Measurements from ENCODE around the gene TP73.

The TP73 gene

GRCh38 chr1:3632298-3632697 is 20.0 kb upstream of the TP73 start:
- Histone ChIP-seq H3K36me3 (ENCODE audit: control insufficient read depth, insufficient read depth, low read length) (peaks cover 29% of the 10 kb centered on the region), H3K27ac (ENCODE audit: low read depth, low read length) (no peak overlapping the region), H3K4me3 (ENCODE audit: low read length) (no peak overlapping the region), H3K9ac (ENCODE audit: low read length) (no peak overlapping the region), H3K4me1 (ENCODE audit: control insufficient read depth, insufficient read depth, low read length) (no peaks in the 10 kb centered on the region), H3K27me3 (ENCODE audit: control insufficient read depth, insufficient read depth, low read length) (no peaks in the 10 kb centered on the region)

DNA sequence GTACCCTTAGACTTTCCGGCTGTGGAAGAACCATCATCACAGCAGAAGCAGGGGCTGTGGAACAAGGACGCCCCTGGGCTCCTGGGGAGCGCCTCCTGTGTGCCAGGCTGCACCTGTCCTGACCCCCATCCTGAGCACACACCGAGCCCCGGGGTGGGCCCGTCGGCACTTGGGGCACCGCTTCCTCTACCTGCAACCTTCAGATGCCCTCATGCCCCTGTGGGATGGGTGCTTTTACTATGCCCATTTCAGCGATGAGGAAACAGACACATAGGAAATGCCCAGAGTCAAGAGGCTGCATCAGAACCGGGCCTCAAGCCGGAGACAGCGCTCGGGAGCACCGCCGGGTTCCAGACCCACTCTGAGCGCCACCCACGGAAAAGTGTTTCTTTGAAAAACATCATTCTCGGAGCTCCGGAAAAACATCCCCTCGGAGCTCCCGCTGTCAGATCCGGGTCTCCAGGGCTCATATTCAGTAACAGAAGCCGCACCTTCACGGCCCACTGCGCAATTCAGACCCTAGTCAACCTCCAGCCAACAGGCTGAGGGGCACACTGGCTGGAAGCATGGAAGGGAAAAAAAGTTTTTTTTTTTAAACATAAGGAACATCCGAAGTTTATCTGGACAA is 19.5 kb upstream of the TP73 start:
- H3K36me3 ChIP-seq (ENCODE audit: control insufficient read depth, insufficient read depth, low read length): peaks cover 25% of the 10 kb centered on the region
- no peaks in the 10 kb centered on the region for H3K27me3 ChIP-seq (ENCODE audit: control insufficient read depth, insufficient read depth, low read length)
- no peak overlapping the region for H3K27ac ChIP-seq (ENCODE audit: low read depth, low read length)
- H3K4me1 ChIP-seq (ENCODE audit: control insufficient read depth, insufficient read depth, low read length): no peaks in the 10 kb centered on the region
- no peak overlapping the region for H3K4me3 ChIP-seq (ENCODE audit: low read length)
- no peak overlapping the region for H3K9ac ChIP-seq (ENCODE audit: low read length)

GRCh38 chr1:3633344-3634058 is 18.8 kb upstream of the TP73 start:
- no peak overlapping the region for H3K9ac ChIP-seq (ENCODE audit: low read length)
- no peaks in the 10 kb centered on the region for H3K4me1 ChIP-seq (ENCODE audit: control insufficient read depth, insufficient read depth, low read length)
- H3K27me3 ChIP-seq (ENCODE audit: control insufficient read depth, insufficient read depth, low read length): no peaks in the 10 kb centered on the region
- H3K36me3 ChIP-seq (ENCODE audit: control insufficient read depth, insufficient read depth, low read length): peaks cover 23% of the 10 kb centered on the region
- no peak overlapping the region for H3K4me3 ChIP-seq (ENCODE audit: low read length)
- H3K27ac ChIP-seq (ENCODE audit: low read depth, low read length): no peak overlapping the region

- H3K27me3 ChIP-seq (ENCODE audit: control insufficient read depth, insufficient read depth, low read length): no peaks in the 10 kb centered on the region
- H3K4me3 ChIP-seq (ENCODE audit: low read length): no peak overlapping the region
- no peaks in the 10 kb centered on the region for H3K4me1 ChIP-seq (ENCODE audit: control insufficient read depth, insufficient read depth, low read length)
- H3K9ac ChIP-seq (ENCODE audit: low read length): no peak overlapping the region
- peaks cover 17% of the 10 kb centered on the region for H3K36me3 ChIP-seq (ENCODE audit: control insufficient read depth, insufficient read depth, low read length)
- H3K27ac ChIP-seq (ENCODE audit: low read depth, low read length): no peak overlapping the region
Measured at GRCh38 chr1:3634059-3634800, 18.1 kb upstream of the TP73 start.

DNA sequence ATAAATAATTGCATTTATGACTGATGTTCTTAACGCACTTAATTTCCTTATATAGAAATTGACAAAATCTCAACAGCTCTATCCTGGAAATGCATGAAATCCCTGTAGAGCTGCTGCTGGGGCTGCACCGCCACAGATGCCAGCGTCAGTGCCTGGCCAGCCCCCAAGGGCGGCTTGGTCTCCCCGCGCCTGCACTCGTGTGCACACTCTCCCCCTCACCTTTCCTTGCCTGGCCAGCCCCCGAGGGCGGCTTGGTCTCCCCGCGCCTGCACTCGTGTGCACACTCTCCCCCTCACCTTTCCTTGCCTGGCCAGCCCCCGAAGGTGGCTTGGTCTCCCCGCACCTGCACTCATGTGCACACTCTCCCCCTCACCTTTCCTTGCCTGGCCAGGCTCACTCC is 16.2 kb upstream of the TP73 start:
- Histone ChIP-seq H3K4me1 (ENCODE audit: control insufficient read depth, insufficient read depth, low read length) (no peaks in the 10 kb centered on the region), H3K36me3 (ENCODE audit: control insufficient read depth, insufficient read depth, low read length) (peaks cover 13% of the 10 kb centered on the region), H3K27me3 (ENCODE audit: control insufficient read depth, insufficient read depth, low read length) (no peaks in the 10 kb centered on the region), H3K4me3 (ENCODE audit: low read length) (no peak overlapping the region), H3K9ac (ENCODE audit: low read length) (no peak overlapping the region), H3K27ac (ENCODE audit: low read depth, low read length) (no peak overlapping the region)

DNA sequence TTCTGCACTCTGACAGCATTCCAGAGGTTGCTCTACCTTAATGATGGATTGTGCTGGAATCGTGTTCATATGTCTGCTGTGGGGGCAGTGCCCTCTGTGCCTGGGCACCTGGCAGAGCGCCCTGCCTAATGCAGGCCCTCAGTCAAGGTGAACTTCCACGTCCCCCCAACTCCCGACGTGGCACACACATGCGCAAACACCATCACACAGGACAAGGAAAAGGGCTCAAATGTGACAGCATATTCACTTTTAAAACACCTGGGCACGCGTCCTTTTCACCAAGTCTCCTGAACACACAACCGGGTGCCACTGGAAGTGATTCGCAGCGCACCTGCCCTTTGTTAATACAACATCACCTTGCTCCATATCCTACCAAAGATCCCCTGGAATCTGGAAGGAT is 15.8 kb upstream of the TP73 start:
- Histone ChIP-seq H3K9ac (ENCODE audit: low read length) (no peak overlapping the region), H3K27ac (ENCODE audit: low read depth, low read length) (no peak overlapping the region), H3K4me1 (ENCODE audit: control insufficient read depth, insufficient read depth, low read length) (no peaks in the 10 kb centered on the region), H3K27me3 (ENCODE audit: control insufficient read depth, insufficient read depth, low read length) (no peaks in the 10 kb centered on the region), H3K4me3 (ENCODE audit: low read length) (no peak overlapping the region), H3K36me3 (ENCODE audit: control insufficient read depth, insufficient read depth, low read length) (peaks cover 13% of the 10 kb centered on the region)

GRCh38 chr1:3638027-3638426 is 14.3 kb upstream of the TP73 start:
- no peak overlapping the region for H3K4me3 ChIP-seq (ENCODE audit: low read length)
- no peak overlapping the region for H3K9ac ChIP-seq (ENCODE audit: low read length)
- H3K27ac ChIP-seq (ENCODE audit: low read depth, low read length): no peak overlapping the region
- H3K27me3 ChIP-seq (ENCODE audit: control insufficient read depth, insufficient read depth, low read length): no peaks in the 10 kb centered on the region
- H3K36me3 ChIP-seq (ENCODE audit: control insufficient read depth, insufficient read depth, low read length): peaks cover 13% of the 10 kb centered on the region
- no peaks in the 10 kb centered on the region for H3K4me1 ChIP-seq (ENCODE audit: control insufficient read depth, insufficient read depth, low read length)

- H3K4me3 ChIP-seq (ENCODE audit: low read length): no peak overlapping the region
- H3K27me3 ChIP-seq (ENCODE audit: control insufficient read depth, insufficient read depth, low read length): no peaks in the 10 kb centered on the region
- no peak overlapping the region for H3K9ac ChIP-seq (ENCODE audit: low read length)
- no peak overlapping the region for H3K27ac ChIP-seq (ENCODE audit: low read depth, low read length)
- no peaks in the 10 kb centered on the region for H3K4me1 ChIP-seq (ENCODE audit: control insufficient read depth, insufficient read depth, low read length)
- peaks cover 13% of the 10 kb centered on the region for H3K36me3 ChIP-seq (ENCODE audit: control insufficient read depth, insufficient read depth, low read length)
Measured at GRCh38 chr1:3638676-3639075, 13.6 kb upstream of the TP73 start.

- peaks cover 14% of the 10 kb centered on the region for H3K36me3 ChIP-seq (ENCODE audit: control insufficient read depth, insufficient read depth, low read length)
- H3K4me3 ChIP-seq (ENCODE audit: low read length): no peak overlapping the region
- no peak overlapping the region for H3K9ac ChIP-seq (ENCODE audit: low read length)
- no peak overlapping the region for H3K27ac ChIP-seq (ENCODE audit: low read depth, low read length)
- no peaks in the 10 kb centered on the region for H3K27me3 ChIP-seq (ENCODE audit: control insufficient read depth, insufficient read depth, low read length)
- H3K4me1 ChIP-seq (ENCODE audit: control insufficient read depth, insufficient read depth, low read length): no peaks in the 10 kb centered on the region
Measured at GRCh38 chr1:3639397-3639911, 12.9 kb upstream of the TP73 start.

GRCh38 chr1:3640121-3640837 is 12.0 kb upstream of the TP73 start:
- Histone ChIP-seq H3K4me3 (ENCODE audit: low read length) (no peak overlapping the region), H3K27ac (ENCODE audit: low read depth, low read length) (no peak overlapping the region), H3K9ac (ENCODE audit: low read length) (no peak overlapping the region), H3K4me1 (ENCODE audit: control insufficient read depth, insufficient read depth, low read length) (no peaks in the 10 kb centered on the region), H3K27me3 (ENCODE audit: control insufficient read depth, insufficient read depth, low read length) (no peaks in the 10 kb centered on the region), H3K36me3 (ENCODE audit: control insufficient read depth, insufficient read depth, low read length) (peaks cover 13% of the 10 kb centered on the region)

GRCh38 chr1:3641046-3641760 is 11.1 kb upstream of the TP73 start:
- H3K27ac ChIP-seq (ENCODE audit: low read depth, low read length): no peak overlapping the region
- H3K27me3 ChIP-seq (ENCODE audit: control insufficient read depth, insufficient read depth, low read length): no peaks in the 10 kb centered on the region
- no peak overlapping the region for H3K4me3 ChIP-seq (ENCODE audit: low read length)
- H3K4me1 ChIP-seq (ENCODE audit: control insufficient read depth, insufficient read depth, low read length): no peaks in the 10 kb centered on the region
- peaks cover 12% of the 10 kb centered on the region for H3K36me3 ChIP-seq (ENCODE audit: control insufficient read depth, insufficient read depth, low read length)
- H3K9ac ChIP-seq (ENCODE audit: low read length): no peak overlapping the region

DNA sequence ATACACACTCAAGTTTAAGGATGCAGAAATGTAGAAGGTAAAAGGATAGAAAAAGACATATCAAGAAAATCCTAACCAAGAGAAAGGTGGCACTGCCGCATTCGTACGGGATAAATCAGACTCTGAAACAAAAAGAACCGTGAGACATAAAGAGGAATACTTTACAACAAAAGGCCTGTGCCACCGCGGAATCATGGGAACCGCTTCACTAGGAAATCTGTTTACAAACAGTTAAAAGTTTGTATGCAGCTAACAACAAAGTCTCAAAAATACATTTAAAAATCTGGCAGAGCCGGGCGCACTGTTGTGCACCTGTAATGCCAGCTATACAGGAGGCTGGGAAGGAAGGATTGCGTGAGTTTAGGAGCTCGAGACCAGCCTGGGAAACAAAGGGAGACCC is 10.5 kb upstream of the TP73 start:
- Histone ChIP-seq H3K36me3 (ENCODE audit: control insufficient read depth, insufficient read depth, low read length) (peaks cover 12% of the 10 kb centered on the region), H3K4me3 (ENCODE audit: low read length) (no peak overlapping the region), H3K4me1 (ENCODE audit: control insufficient read depth, insufficient read depth, low read length) (no peaks in the 10 kb centered on the region), H3K27me3 (ENCODE audit: control insufficient read depth, insufficient read depth, low read length) (no peaks in the 10 kb centered on the region), H3K9ac (ENCODE audit: low read length) (no peak overlapping the region), H3K27ac (ENCODE audit: low read depth, low read length) (no peak overlapping the region)
